GM18505 (cell line): ENCODE data around the gene ATP11A.
"Not testable (repeated sequence)": the region's sequence is repeated elsewhere in the genome, so short reads cannot be mapped to it uniquely, and the experiment has no call there.

Experiments used
- ATAC-seq: cut with Tn5 transposase; IDR thresholded peaks from one replicate; pipeline ENCODE4 v1.9.1; 2021; ENCODE audit not compliant: unreplicated experiment
- POLR2A ChIP-seq: IDR thresholded peaks from 4 replicates; pipeline ENCODE4 v1.6.1; 2011; ENCODE audit warnings: borderline replicate concordance; ENCODE audit not compliant: insufficient read depth, insufficient read length; ENCODE audit errors: extremely low read depth

The ATP11A gene

GRCh38 chr13:112793545-112794445 is 104.0 kb downstream of the ATP11A start:
- ATAC-seq, result no peak
- no peak for TF ChIP-seq POLR2A

- no peak for ATAC-seq
- TF ChIP-seq POLR2A, result no peak
These were observed 105.4 kb downstream of the ATP11A start for GRCh38 chr13:112795277-112795676.

GRCh38 chr13:112796190-112796915 is 106.5 kb downstream of the ATP11A start:
- ATAC-seq, result no peak
- no peak for TF ChIP-seq POLR2A

- no peak for TF ChIP-seq POLR2A
- ATAC-seq, result no peak
These were observed 109.6 kb downstream of the ATP11A start for GRCh38 chr13:112799394-112799793.

- ATAC-seq, result no peak
- no peak for TF ChIP-seq POLR2A
These were observed 110.2 kb downstream of the ATP11A start for GRCh38 chr13:112800057-112800456.

- ATAC-seq, result not testable (repeated sequence)
These were observed 111.0 kb downstream of the ATP11A start for GRCh38 chr13:112800807-112801206.

GRCh38 chr13:112802802-112803195 is 113.0 kb downstream of the ATP11A start:
- TF ChIP-seq POLR2A, result no peak
- peak; percentile 45 for ATAC-seq

GRCh38 chr13:112803422-112803821 is 113.6 kb downstream of the ATP11A start:
- TF ChIP-seq POLR2A, result peak; percentile 30
- peak; percentile 52 for ATAC-seq

- TF ChIP-seq POLR2A, result no peak
- ATAC-seq, result no peak
These were observed 114.5 kb downstream of the ATP11A start for GRCh38 chr13:112804374-112804773.

GRCh38 chr13:112806739-112807652 is 117.2 kb downstream of the ATP11A start:
- no peak for ATAC-seq
- no peak for TF ChIP-seq POLR2A

- ATAC-seq, result no peak
- no peak for TF ChIP-seq POLR2A
These were observed 118.0 kb downstream of the ATP11A start for GRCh38 chr13:112807653-112808376.

- ATAC-seq, result no peak
These were observed 118.7 kb downstream of the ATP11A start for GRCh38 chr13:112808377-112809140.

More at GRCh38 chr13:112808377-112809140, 118.7 kb downstream of the ATP11A start:
- TF ChIP-seq POLR2A, result no peak
